Stomach (tissue), 9 donors: ENCODE results near the gene PRKCQ. TPM values are rescaled to one million over a fixed set of nuclear protein-coding genes. Genes with fewer than 3 reads are reported as not detected.

Experiments
- DNase-seq, 2 donors: peaks; one replicate each; pipeline versions ENCODE4 v3.0.0 to v3.0.0-alpha.2; 2013 to 2019
- H3K27ac ChIP-seq, 5 donors: fragments of 200-600 bp in 4 of 5; sonication (generic) in 4 of 5; one replicate each; pipeline ENCODE4 v1.5.1; 2013 to 2019; ENCODE audit warnings: mild to moderate bottlenecking in 1 of 5, moderate library complexity in 1 of 5
- H3K27me3 ChIP-seq, 3 donors: fragments of 200-600 bp; sonication (generic); one replicate each; pipeline ENCODE4 v1.5.1; 2017 to 2019; ENCODE audit warnings: mixed run types in 1 of 3
- H3K36me3 ChIP-seq, 4 donors: fragments of 200-600 bp; sonication (generic); 1 replicate in 3 of 4; 2 replicates in 1 of 4; pipeline ENCODE4 v1.5.1; 2016 to 2019
- H3K4me1 ChIP-seq, 4 donors: fragments of 200-600 bp; sonication (generic); one replicate each; pipeline ENCODE4 v1.5.1; 2016 to 2019
- H3K4me3 ChIP-seq, 4 donors: fragments of 200-600 bp; sonication (generic) in 3 of 4; one replicate each; pipeline ENCODE4 v1.5.1; 2016 to 2019; ENCODE audit warnings: mild to moderate bottlenecking in 1 of 4
- H3K9me3 ChIP-seq, 4 donors: fragments of 200-600 bp; sonication (generic); one replicate each; pipeline ENCODE4 v1.5.1; 2016 to 2019
- EP300 ChIP-seq: sonication (generic); formaldehyde crosslinking; IDR thresholded peaks from one replicate; pipeline ENCODE4 v1.6.1; 2017; ENCODE audit warnings: antibody characterized with exemption
- POLR2A ChIP-seq, 4 donors: fragments of 450-650 bp; IDR thresholded peaks; one replicate each; pipeline ENCODE4 v1.6.1; 2016; ENCODE audit warnings: antibody characterized with exemption in 4 of 4, control low read depth in 2 of 4, mild to moderate bottlenecking in 1 of 4, moderate library complexity in 1 of 4
- POLR2AphosphoS5 ChIP-seq, 3 donors: sonication (generic); formaldehyde crosslinking; IDR thresholded peaks; one replicate each; pipeline ENCODE4 v1.6.1; 2016; ENCODE audit warnings: antibody characterized with exemption in 3 of 3
- WGBS, 5 donors: extraction: QIAGEN DNeasy Blood & Tissue Kit in 3 of 5; methylation state at CpG; one replicate each; pipeline versions ENCODE4 v1.1.5 to v1.1.7; 2013 to 2018; 5-methylcytosine and 5-hydroxymethylcytosine counted together
- intact Hi-C: fragments of 100-400 bp; cut with DNase I; formaldehyde crosslinking; loops from one replicate; pipeline ENCODE4 v1.15.1; 2023; ENCODE audit warnings: low total_unique reads
- polyA plus RNA-seq, 3 donors: library from polyadenylated mRNA; stranded (reverse); fragments of 200-250 nt; gene quantifications; one replicate each; pipeline ENCODE4 v1.2.3, GENCODE V29; 2013
- total RNA-seq, 5 donors: library from RNA; depleted of rRNA; stranded (reverse); fragments of >200 nt; gene quantifications; one replicate each; pipeline versions ENCODE4 v1.1.0 to v1.2.3, GENCODE V29; 2014 to 2016
- TF ChIP-seq, protein P1 (sequence below), 7 experiments: fragments of 450-650 bp in 4 of 7; fragments of 200-600 bp in 3 of 7; sonication (generic) in 3 of 7; IDR thresholded peaks; one replicate each; pipeline ENCODE4 v1.5.1; 2016 to 2019; ENCODE audit warnings: antibody characterized with exemption in 7 of 7, control low read depth in 2 of 7, mild to moderate bottlenecking in 1 of 7
- donor health status: healthy with polysubstance abuse.
- donor health status: Bipolar disorder and iron deficiency.
- donor health status: healthy.

Gene PRKCQ
- total and polyA plus RNA-seq, 8 donors, result 0.25 to 5.1 (median 0.63) TPM; not detected in 1

DNA sequence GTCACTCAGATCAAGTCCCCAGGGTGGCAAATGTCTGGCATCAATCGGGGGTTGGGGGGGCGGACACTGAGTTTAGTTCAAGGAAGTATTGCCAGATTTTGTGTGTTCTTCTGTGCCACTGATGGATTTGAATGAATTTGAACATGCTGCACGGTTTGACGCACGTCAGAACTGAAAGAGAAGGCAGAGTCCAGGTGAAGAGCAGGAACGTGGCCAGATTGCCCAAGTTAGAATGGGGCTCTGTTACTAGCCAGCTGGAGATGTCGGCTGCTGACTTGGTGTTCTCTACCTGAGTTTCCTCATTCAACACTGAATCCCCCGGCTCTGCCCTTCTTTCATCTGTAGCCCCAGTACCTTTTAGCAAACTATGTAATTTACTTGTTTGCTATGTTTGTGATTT is 180.2 kb downstream of the PRKCQ start:
- Histone ChIP-seq H3K27ac (peak overlapping the region in 4 of 5 donors; percentile 13 to 79 (median 30)), H3K36me3 (no peaks in the 10 kb centered on the region), H3K9me3 (no peaks in the 10 kb centered on the region), H3K4me1 (peaks cover 0 to 23% (median 15%) of the 10 kb centered on the region in 4 donors), H3K4me3 (no peak overlapping the region), H3K27me3 (no peaks in the 10 kb centered on the region)
- intact Hi-C loops, result loop anchor here (5.0 to 10.0 kb wide), 3 partner anchors 175 to 293 kb away; partner anchors contain the start of gene PFKFB3
- WGBS, 5 donors, result 64 to 87% (median 83%) methylated on average over 8 of the region's 8 CpGs
- TF ChIP-seq, protein P1, sequence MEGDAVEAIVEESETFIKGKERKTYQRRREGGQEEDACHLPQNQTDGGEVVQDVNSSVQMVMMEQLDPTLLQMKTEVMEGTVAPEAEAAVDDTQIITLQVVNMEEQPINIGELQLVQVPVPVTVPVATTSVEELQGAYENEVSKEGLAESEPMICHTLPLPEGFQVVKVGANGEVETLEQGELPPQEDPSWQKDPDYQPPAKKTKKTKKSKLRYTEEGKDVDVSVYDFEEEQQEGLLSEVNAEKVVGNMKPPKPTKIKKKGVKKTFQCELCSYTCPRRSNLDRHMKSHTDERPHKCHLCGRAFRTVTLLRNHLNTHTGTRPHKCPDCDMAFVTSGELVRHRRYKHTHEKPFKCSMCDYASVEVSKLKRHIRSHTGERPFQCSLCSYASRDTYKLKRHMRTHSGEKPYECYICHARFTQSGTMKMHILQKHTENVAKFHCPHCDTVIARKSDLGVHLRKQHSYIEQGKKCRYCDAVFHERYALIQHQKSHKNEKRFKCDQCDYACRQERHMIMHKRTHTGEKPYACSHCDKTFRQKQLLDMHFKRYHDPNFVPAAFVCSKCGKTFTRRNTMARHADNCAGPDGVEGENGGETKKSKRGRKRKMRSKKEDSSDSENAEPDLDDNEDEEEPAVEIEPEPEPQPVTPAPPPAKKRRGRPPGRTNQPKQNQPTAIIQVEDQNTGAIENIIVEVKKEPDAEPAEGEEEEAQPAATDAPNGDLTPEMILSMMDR (IDR thresholded peaks at IDR 0.05), result no peak
- TF ChIP-seq EP300, result no peak
- no peak for TF ChIP-seq POLR2AphosphoS5 (IDR thresholded peaks at IDR 0.05)
- TF ChIP-seq POLR2A (IDR thresholded peaks at IDR 0.05), result no peak
- no peak for DNase-seq

DNA sequence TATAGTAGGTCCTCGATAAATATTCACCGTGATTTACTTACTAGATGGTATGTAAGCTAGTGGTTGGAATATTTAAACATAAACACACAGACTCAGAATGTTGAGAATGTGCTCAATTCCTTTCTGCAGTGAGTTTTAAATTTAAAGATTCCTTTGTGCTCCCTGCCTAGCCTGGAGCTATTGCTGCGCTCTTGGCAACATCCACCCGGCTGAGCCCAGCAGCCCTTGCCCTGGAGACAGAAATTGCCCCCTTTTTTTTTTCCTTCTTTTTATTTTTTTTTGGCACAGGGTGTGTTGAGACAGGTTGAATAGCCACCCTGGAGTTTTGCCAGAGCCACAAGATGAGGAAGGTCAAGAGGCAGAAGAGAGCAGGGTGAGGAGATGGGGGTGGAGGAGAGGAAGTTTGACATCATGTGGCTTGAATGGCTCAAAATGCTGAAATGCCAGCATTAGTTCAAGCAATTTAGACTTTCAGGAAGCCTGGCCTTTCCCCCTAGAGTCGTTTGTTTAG is 180.8 kb downstream of the PRKCQ start:
- peaks cover 0 to 23% (median 15%) of the 10 kb centered on the region in 4 donors for H3K4me1 ChIP-seq
- TF ChIP-seq POLR2AphosphoS5 (IDR thresholded peaks at IDR 0.05) (no peak), EP300 (no peak), POLR2A (IDR thresholded peaks at IDR 0.05) (no peak)
- TF ChIP-seq, protein P1 (IDR thresholded peaks at IDR 0.05), result no peak
- H3K36me3 ChIP-seq, result no peaks in the 10 kb centered on the region
- 47 to 57% (median 52%) methylated on average over 5 of the region's 5 CpGs for WGBS, 5 donors
- intact Hi-C loops, result loop anchor here (10.0 kb wide), 1 partner anchor 194 kb away; the partner anchor contains the start of gene PFKFB3
- no peaks in the 10 kb centered on the region for H3K27me3 ChIP-seq
- H3K27ac ChIP-seq, result peak overlapping the region in 4 of 5 donors; percentile 13 to 79 (median 30)
- no peak overlapping the region for H3K4me3 ChIP-seq
- DNase-seq, result peak in 1 of 2 donors; percentile 48
- no peaks in the 10 kb centered on the region for H3K9me3 ChIP-seq

DNA sequence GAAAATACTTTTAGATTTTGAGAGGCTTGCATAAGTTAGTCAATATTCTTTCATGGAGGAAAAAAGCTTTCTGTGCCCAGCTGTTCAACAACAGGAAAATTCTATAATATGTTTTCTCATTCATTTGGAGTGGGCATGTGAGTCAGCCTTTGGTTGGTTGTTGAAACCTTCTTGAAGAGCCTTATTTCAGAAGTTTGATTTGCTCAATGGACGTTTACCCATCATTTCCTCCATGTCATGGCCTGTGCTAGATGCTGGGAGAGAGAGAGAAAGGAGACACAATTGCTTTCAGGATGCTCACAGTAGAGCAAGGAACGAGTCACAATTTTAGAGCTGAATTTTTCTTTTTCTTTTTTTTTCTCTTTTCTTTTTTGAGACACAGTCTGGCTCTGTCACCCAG is 181.7 kb downstream of the PRKCQ start:
- Histone ChIP-seq H3K36me3 (no peaks in the 10 kb centered on the region), H3K4me3 (no peak overlapping the region), H3K27ac (peak overlapping the region in 2 of 5 donors; percentile 31 to 79), H3K9me3 (no peaks in the 10 kb centered on the region), H3K4me1 (peaks cover 0 to 23% (median 15%) of the 10 kb centered on the region in 4 donors), H3K27me3 (no peaks in the 10 kb centered on the region)
- no peak for DNase-seq
- TF ChIP-seq POLR2AphosphoS5 (IDR thresholded peaks at IDR 0.05) (no peak), EP300 (no peak), POLR2A (IDR thresholded peaks at IDR 0.05) (no peak)
- TF ChIP-seq, protein P1 (IDR thresholded peaks at IDR 0.05), result no peak
- intact Hi-C loops, result loop anchor here (10.0 kb wide), 1 partner anchor 194 kb away; the partner anchor contains the start of gene PFKFB3
- 37 to 89% (median 83%) methylated on average over 2 of the region's 2 CpGs for WGBS, 5 donors

DNA sequence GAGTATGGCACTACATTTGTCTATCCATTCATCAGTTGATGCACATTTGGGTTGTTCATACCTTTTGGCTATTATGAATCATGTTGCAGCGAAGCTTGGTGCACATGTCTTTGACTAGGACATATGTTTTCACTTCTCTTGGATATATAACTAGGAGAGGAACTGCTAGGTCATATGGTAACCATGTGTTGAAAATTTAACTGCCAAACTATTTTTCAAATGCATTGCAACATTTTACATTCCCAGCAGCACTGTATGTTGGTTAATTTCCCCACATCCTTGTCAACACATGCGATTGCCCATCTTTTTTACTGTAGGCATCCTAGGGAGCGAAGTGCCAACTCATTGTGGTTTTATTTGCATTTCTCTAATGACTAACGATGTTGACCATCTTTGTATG is 183.4 kb downstream of the PRKCQ start:
- intact Hi-C loops, result loop anchor here (10.0 kb wide), 1 partner anchor 192 kb away; the partner anchor contains the start of gene PFKFB3
- Histone ChIP-seq H3K36me3 (no peaks in the 10 kb centered on the region), H3K9me3 (no peaks in the 10 kb centered on the region), H3K27me3 (no peaks in the 10 kb centered on the region), H3K4me1 (peaks cover 0 to 18% (median 12%) of the 10 kb centered on the region in 4 donors), H3K27ac (peak overlapping the region in 2 of 5 donors; percentile 26 to 64), H3K4me3 (no peak overlapping the region)
- 73 to 77% (median 77%) methylated on average over 4 of the region's 4 CpGs for WGBS, 5 donors
- no peak for DNase-seq
- TF ChIP-seq POLR2A (IDR thresholded peaks at IDR 0.05), result no peak
- TF ChIP-seq POLR2AphosphoS5 (IDR thresholded peaks at IDR 0.05), result no peak
- TF ChIP-seq, protein P1 (IDR thresholded peaks at IDR 0.05), result no peak
- TF ChIP-seq EP300, result no peak
